ENCODE results near the gene CCL11. TPM values are rescaled to one million over a fixed set of nuclear protein-coding genes. Genes with fewer than 3 reads are reported as not detected.

Gene CCL11
- total and polyA plus RNA-seq, 2 of the 13 experiments (the other 11 are each of a cell fraction or from before 2014, with no cell fraction given), result not detected

DNA sequence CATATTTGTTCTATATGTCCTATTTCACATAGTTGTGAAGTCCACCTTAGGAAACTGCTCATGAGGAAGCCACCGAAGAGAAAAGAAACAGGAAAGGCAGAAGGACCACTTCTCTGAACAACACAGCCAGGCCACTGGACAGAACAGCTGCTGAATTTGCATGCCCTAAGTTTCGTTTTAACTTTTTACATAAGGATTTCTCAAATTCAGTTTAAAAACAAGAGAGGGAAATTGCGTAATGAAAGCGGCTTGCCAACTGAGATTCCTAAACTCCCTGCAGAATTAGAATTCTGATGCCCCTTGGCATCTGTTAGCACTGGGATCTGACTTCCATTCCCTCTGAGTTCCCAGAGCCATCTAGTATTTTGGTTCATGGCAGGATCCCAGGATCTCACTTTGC, 28.7 kb downstream of the CCL11 start:
- Histone ChIP-seq H3K27ac (ENCODE audit: extremely low read length, insufficient read depth, low read length) (no peak overlapping the region), H3K4me2 (ENCODE audit: low read depth, low read length) (no peak overlapping the region), H4K20me1 (ENCODE audit: insufficient read depth, low read length) (no peaks in the 10 kb centered on the region), H2AFZ (ENCODE audit: low read length) (no peak overlapping the region), H3K4me1 (ENCODE audit: insufficient read depth, low read length) (no peaks in the 10 kb centered on the region), H3K9me3 (ENCODE audit: low read length) (no peaks in the 10 kb centered on the region), H3K79me2 (ENCODE audit: insufficient read depth, low read length) (no peaks in the 10 kb centered on the region), H3K27me3 (ENCODE audit: control insufficient read depth in 1 of 2, insufficient read depth in 2 of 2, low read length in 2 of 2) (no peaks in the 10 kb centered on the region), H3K36me3 (replicated peaks in 1 of 2; ENCODE audit: control insufficient read depth in 1 of 2, insufficient read depth in 2 of 2, low read length in 2 of 2) (no peaks in the 10 kb centered on the region), H3K4me3 (replicated peaks in 1 of 3; ENCODE audit: insufficient read depth in 1 of 3, low read depth in 2 of 3, low read length in 3 of 3) (no peak overlapping the region), H3K9ac (ENCODE audit: insufficient read depth, low read depth, low read length) (no peak overlapping the region)
- TF ChIP-seq, protein P1, sequence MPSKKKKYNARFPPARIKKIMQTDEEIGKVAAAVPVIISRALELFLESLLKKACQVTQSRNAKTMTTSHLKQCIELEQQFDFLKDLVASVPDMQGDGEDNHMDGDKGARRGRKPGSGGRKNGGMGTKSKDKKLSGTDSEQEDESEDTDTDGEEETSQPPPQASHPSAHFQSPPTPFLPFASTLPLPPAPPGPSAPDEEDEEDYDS (CRISPR knock-in tag; IDR thresholded peaks at IDR 0.05), result no peak
- TF ChIP-seq LCORL (IDR thresholded peaks at IDR 0.05) (no peak), LCORL (CRISPR knock-in tag; IDR thresholded peaks at IDR 0.05) (no peak), KMT2B (CRISPR knock-in tag; IDR thresholded peaks at IDR 0.05) (no peak), ZNF530 (CRISPR knock-in tag; IDR thresholded peaks at IDR 0.05; ENCODE audit: low read depth) (no peak), RBM39 (IDR thresholded peaks at IDR 0.05; ENCODE audit: low read depth, low read length, poor library complexity, severe bottlenecking) (no peak), ZNF343 (CRISPR knock-in tag; IDR thresholded peaks at IDR 0.05) (no peak), NCOA5 (CRISPR knock-in tag; IDR thresholded peaks at IDR 0.05) (no peak), ZMYM4 (CRISPR knock-in tag; IDR thresholded peaks at IDR 0.05) (no peak), PPARG (CRISPR knock-in tag; conservative IDR thresholded peaks at IDR 0.05) (no peak), ZNF709 (CRISPR knock-in tag; IDR thresholded peaks at IDR 0.05) (no peak), SNAI1 (CRISPR knock-in tag; IDR thresholded peaks at IDR 0.05; ENCODE audit: borderline replicate concordance) (no peak)
- TF ChIP-seq, protein P2, sequence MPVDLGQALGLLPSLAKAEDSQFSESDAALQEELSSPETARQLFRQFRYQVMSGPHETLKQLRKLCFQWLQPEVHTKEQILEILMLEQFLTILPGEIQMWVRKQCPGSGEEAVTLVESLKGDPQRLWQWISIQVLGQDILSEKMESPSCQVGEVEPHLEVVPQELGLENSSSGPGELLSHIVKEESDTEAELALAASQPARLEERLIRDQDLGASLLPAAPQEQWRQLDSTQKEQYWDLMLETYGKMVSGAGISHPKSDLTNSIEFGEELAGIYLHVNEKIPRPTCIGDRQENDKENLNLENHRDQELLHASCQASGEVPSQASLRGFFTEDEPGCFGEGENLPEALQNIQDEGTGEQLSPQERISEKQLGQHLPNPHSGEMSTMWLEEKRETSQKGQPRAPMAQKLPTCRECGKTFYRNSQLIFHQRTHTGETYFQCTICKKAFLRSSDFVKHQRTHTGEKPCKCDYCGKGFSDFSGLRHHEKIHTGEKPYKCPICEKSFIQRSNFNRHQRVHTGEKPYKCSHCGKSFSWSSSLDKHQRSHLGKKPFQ (CRISPR knock-in tag; IDR thresholded peaks at IDR 0.05; ENCODE audit: insufficient replicate concordance), result no peak
- TF ChIP-seq, protein P3, sequence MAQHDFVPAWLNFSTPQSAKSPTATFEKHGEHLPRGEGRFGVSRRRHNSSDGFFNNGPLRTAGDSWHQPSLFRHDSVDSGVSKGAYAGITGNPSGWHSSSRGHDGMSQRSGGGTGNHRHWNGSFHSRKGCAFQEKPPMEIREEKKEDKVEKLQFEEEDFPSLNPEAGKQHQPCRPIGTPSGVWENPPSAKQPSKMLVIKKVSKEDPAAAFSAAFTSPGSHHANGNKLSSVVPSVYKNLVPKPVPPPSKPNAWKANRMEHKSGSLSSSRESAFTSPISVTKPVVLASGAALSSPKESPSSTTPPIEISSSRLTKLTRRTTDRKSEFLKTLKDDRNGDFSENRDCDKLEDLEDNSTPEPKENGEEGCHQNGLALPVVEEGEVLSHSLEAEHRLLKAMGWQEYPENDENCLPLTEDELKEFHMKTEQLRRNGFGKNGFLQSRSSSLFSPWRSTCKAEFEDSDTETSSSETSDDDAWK (CRISPR knock-in tag; IDR thresholded peaks at IDR 0.05), result no peak
- in situ Hi-C loops (cut with HindIII; ENCODE audit: extremely low pct_ligation_motif_present, low pct_unique_long_range_greater_than_20kb) (no loop called here), intact Hi-C loops (cut with micrococcal nuclease; ENCODE audit: unreplicated experiment) (no loop called here)
- no TSS peak for BruUV-seq (replicated peaks)
- ChIA-PET POLR2A (no interaction called here), CTCF (ENCODE audit: low intra/inter-chr PET ratio, low total read pairs) (no interaction called here)
- DNase-seq (ENCODE audit: low spot score) (no peak), ATAC-seq (no peak), FAIRE-seq (no peak)
- WGBS (ENCODE audit: low lambda C conversion rate), result 2% methylated on average over 4 of the region's 4 CpGs
